Measurements from ENCODE around the gene ARID5B. TPM values are rescaled to one million over a fixed set of nuclear protein-coding genes. Genes with fewer than 3 reads are reported as not detected.

Gene ARID5B
- total RNA-seq, 1 donor from 2014 or later, result 76.8 TPM

DNA sequence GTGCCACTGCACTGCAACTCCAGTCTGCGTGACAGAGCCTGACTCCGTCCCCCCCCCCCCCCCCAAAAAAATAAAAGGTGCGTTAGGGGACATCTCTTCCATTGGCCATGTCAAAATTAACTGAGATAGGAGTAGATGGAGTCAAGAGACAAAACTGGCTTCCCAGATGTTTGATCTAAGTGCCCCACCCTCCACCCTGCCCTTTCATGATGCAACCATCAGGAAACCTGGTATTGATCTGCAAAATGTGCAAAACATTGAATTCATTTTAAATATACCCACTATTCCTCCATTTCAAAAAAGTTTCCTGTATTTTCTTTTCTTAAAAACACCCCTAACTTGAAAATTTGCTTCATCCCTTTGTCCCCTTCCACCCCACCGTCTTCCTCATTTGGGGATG, 17.5 kb downstream of the ARID5B start:
- no peak overlapping the region for H3K4me3 Mint-ChIP-seq
- ATAC-seq (ENCODE audit: low read depth) (no peak), DNase-seq (no peak)
- no peak overlapping the region for H3K27ac Mint-ChIP-seq
- H3K27me3 Mint-ChIP-seq, result no peaks in the 10 kb centered on the region
- H3K9me3 Mint-ChIP-seq, result peaks cover 13% of the 10 kb centered on the region
- CTCF ChIA-PET, result no interaction called here
- intact Hi-C loops (cut with micrococcal nuclease), result no loop called here
- no peak for TF ChIP-seq CTCF (IDR thresholded peaks at IDR 0.05)
- POLR2A ChIA-PET, result no interaction called here
- peaks cover 71% of the 10 kb centered on the region for H3K4me1 Mint-ChIP-seq
- peaks cover 79% of the 10 kb centered on the region for H3K36me3 Mint-ChIP-seq (ENCODE audit: low read depth)

DNA sequence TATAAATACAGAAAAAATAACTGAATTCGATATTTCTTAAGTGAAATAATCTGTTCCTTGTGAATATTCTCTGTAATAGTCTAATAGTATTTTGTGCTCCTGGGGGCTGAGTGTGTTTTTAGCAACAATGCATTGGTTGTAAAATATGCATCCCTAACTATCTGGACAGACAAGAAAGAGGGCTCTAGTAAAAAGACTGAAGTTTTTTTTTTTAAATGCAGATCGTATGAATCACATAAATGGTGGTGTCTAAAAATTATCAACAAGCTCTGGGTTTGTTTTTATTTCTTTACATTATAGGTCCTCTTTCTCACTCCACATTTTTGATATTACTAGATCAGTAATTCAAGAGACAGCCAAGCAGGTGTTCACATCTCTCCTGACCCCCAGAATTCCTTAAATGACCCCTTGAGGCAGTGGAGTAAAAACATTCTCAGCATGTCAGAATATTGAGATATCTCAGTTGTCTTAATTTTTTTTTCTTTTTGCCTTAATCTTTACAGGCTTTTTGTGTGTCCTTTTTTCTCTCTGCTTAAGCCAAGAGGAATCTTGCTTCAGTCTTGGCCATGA, 18.2 kb downstream of the ARID5B start:
- ATAC-seq (ENCODE audit: low read depth) (no peak), DNase-seq (no peak)
- intact Hi-C loops (cut with micrococcal nuclease), result loop anchor here (2.0 kb wide), 1 partner anchor 13 kb away; no protein-coding TSS in a partner anchor
- ChIA-PET POLR2A (interaction anchor here (0.5 to 2.0 kb wide), 5 partner anchors 14 to 282 kb away, joined by 4 to 12 read pairs (median 7); no protein-coding TSS in a partner anchor), CTCF (no interaction called here)
- TF ChIP-seq CTCF (IDR thresholded peaks at IDR 0.05), result no peak
- Mint-ChIP-seq H3K36me3 (ENCODE audit: low read depth) (peaks cover 79% of the 10 kb centered on the region), H3K4me3 (no peak overlapping the region), H3K27ac (peak overlapping the region; percentile 62), H3K4me1 (peaks cover 74% of the 10 kb centered on the region), H3K27me3 (no peaks in the 10 kb centered on the region), H3K9me3 (peaks cover 13% of the 10 kb centered on the region)

DNA sequence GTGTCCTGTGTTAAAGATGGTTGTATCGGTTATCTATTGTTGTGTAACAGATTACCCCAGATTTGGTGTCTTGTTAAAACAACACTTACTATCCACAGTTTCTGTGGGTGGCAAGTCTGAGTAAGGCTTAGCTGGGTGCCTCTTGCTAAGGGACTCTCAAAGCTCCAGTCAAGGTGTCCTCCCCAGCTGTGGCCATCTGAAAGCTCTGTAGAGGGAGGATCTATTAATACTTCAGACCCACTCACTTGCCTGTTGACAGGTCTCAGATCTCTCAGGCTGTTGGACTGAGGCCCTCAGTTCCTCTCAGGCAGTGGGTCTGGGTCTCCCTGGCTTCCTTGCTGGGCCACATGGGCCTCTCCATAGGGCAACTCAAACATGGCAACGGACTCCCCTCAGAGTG, 19.6 kb downstream of the ARID5B start:
- peaks cover 73% of the 10 kb centered on the region for H3K4me1 Mint-ChIP-seq
- POLR2A ChIA-PET, result interaction anchor here (1.1 to 2.0 kb wide), 2 partner anchors 13 to 19 kb away, joined by 3 to 7 read pairs; no protein-coding TSS in a partner anchor
- H3K27me3 Mint-ChIP-seq, result no peaks in the 10 kb centered on the region
- peaks cover 13% of the 10 kb centered on the region for H3K9me3 Mint-ChIP-seq
- CTCF ChIA-PET, result no interaction called here
- intact Hi-C loops (cut with micrococcal nuclease), result loop anchor here (2.0 kb wide), 1 partner anchor 14 kb away; no protein-coding TSS in a partner anchor
- no peak overlapping the region for H3K4me3 Mint-ChIP-seq
- DNase-seq, result no peak
- no peak for TF ChIP-seq CTCF (IDR thresholded peaks at IDR 0.05)
- ATAC-seq (ENCODE audit: low read depth), result no peak
- peaks cover 82% of the 10 kb centered on the region for H3K36me3 Mint-ChIP-seq (ENCODE audit: low read depth)
- H3K27ac Mint-ChIP-seq, result peak overlapping the region; percentile 79

DNA sequence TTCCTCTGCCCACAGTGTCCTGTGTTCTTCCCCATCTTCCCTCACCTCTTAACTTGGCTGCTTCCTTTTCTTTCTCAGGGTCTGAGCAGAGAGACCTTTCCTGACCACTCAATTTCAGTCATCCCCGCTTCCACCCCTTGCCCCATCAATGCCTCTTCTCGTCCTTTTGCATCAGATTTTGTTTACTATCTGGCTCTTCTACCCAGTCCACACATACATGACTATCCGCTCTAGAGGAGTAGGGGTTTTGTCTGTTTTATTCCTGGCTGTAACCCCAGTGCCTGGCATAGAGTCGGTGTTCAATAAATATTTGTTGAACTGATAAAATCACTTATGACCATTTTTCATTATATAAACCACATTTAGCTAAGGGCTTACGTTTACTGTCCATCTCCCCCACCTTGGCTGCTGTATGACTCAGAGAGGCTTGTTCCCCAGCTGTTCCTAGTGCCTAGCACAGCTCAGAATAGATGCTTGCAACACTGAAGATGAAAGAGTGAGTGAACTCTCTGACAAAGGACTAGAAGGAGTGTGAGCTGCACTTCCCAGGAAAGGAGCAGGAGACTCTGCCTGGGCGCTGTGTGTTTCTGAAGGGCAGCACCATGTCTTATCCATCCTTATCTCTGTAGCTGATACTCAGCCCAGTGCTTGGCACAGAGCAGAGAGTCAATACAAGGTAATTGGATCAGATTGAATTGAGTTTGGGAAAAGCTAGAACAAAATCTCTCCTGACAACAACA, 21.9 kb downstream of the ARID5B start:
- CTCF ChIA-PET, result interaction anchor here (0.8 to 1.3 kb wide), 2 partner anchors 14 to 322 kb away, joined by 4 to 5 read pairs; no protein-coding TSS in a partner anchor
- Mint-ChIP-seq H3K4me1 (peaks cover 57% of the 10 kb centered on the region), H3K9me3 (peaks cover 2% of the 10 kb centered on the region), H3K27me3 (no peaks in the 10 kb centered on the region), H3K27ac (peak overlapping the region; percentile 15), H3K4me3 (no peak overlapping the region), H3K36me3 (ENCODE audit: low read depth) (peaks cover 83% of the 10 kb centered on the region)
- intact Hi-C loops (cut with micrococcal nuclease), result no loop called here
- no peak for TF ChIP-seq CTCF (IDR thresholded peaks at IDR 0.05)
- no peak for DNase-seq
- no peak for ATAC-seq (ENCODE audit: low read depth)
- POLR2A ChIA-PET, result interaction anchor here (1.1 to 2.6 kb wide), 4 partner anchors 10 to 23 kb away, joined by 3 to 8 read pairs (median 5); partner anchors contain the start of gene ARID5B

- TF ChIP-seq CTCF (IDR thresholded peaks at IDR 0.05), result no peak
- peaks cover 85% of the 10 kb centered on the region for H3K36me3 Mint-ChIP-seq (ENCODE audit: low read depth)
- ATAC-seq (ENCODE audit: low read depth), result no peak
- H3K4me1 Mint-ChIP-seq, result peaks cover 55% of the 10 kb centered on the region
- POLR2A ChIA-PET, result interaction anchor here (0.9 to 2.6 kb wide), 5 partner anchors 9 to 24 kb away, joined by 3 to 8 read pairs (median 4); no protein-coding TSS in a partner anchor
- no peaks in the 10 kb centered on the region for H3K9me3 Mint-ChIP-seq
- no peak overlapping the region for H3K27ac Mint-ChIP-seq
- CTCF ChIA-PET, result interaction anchor here (0.8 to 1.3 kb wide), 2 partner anchors 14 to 321 kb away, joined by 4 to 5 read pairs; no protein-coding TSS in a partner anchor
- DNase-seq, result no peak
- no peaks in the 10 kb centered on the region for H3K27me3 Mint-ChIP-seq
- intact Hi-C loops (cut with micrococcal nuclease), result loop anchor here (1.0 kb wide), 1 partner anchor 10 kb away; no protein-coding TSS in a partner anchor
- no peak overlapping the region for H3K4me3 Mint-ChIP-seq
Measured at GRCh38 chr10:61923950-61924274, 22.4 kb downstream of the ARID5B start.

Data from activated B cell treated with CpG ODN at 0.5 μM for 24 hours (primary cell).